Pons (tissue), 1 donor: ENCODE results near the gene COPG1.

Source experiments
- DNase-seq: peaks from one replicate; pipeline ENCODE4 v3.0.0-alpha.2; 2016; ENCODE audit warnings: low spot score

The COPG1 gene

GRCh38 chr3:129314386-129315222, 65.2 kb downstream of the COPG1 start:
- peak; percentile 79 for DNase-seq

- DNase-seq: no peak
Measured at GRCh38 chr3:129315223-129315997, 66.0 kb downstream of the COPG1 start.

- DNase-seq: no peak
Measured at GRCh38 chr3:129315998-129316247, 66.5 kb downstream of the COPG1 start.

- DNase-seq: peak; percentile 67
Measured at GRCh38 chr3:129316248-129317013, 67.0 kb downstream of the COPG1 start.

GRCh38 chr3:129317014-129317771, 67.8 kb downstream of the COPG1 start:
- DNase-seq: no peak

GRCh38 chr3:129317848-129318247, 68.4 kb downstream of the COPG1 start:
- DNase-seq: no peak

GRCh38 chr3:129318921-129319320, 69.5 kb downstream of the COPG1 start:
- no peak for DNase-seq

GRCh38 chr3:129320261-129320660, 70.9 kb downstream of the COPG1 start:
- no peak for DNase-seq

GRCh38 chr3:129320825-129321487, 71.5 kb downstream of the COPG1 start:
- DNase-seq: no peak

- DNase-seq: no peak
Measured at GRCh38 chr3:129321887-129322286, 72.5 kb downstream of the COPG1 start.

GRCh38 chr3:129323651-129324294, 74.4 kb downstream of the COPG1 start:
- no peak for DNase-seq

GRCh38 chr3:129324855-129325254, 75.4 kb downstream of the COPG1 start:
- no peak for DNase-seq

- no peak for DNase-seq
Measured at GRCh38 chr3:129325383-129325782, 76.0 kb downstream of the COPG1 start.

GRCh38 chr3:129326138-129326537, 76.7 kb downstream of the COPG1 start:
- no peak for DNase-seq

- no peak for DNase-seq
Measured at GRCh38 chr3:129326595-129326994, 77.2 kb downstream of the COPG1 start.
